GM12891 (cell line): ENCODE results near the gene ASCL2.

ENCODE experiments used
- PAX5 ChIP-seq: IDR thresholded peaks from 2 replicates; pipeline ENCODE4 v1.6.1; 2011; ENCODE audit warnings: low read length, moderate library complexity, mild to moderate bottlenecking; ENCODE audit not compliant: insufficient read depth, severe bottlenecking
- POLR2A ChIP-seq: IDR thresholded peaks from 2 replicates; pipeline ENCODE4 v1.6.1; 2011; ENCODE audit warnings: low read depth, low read length, control low read depth
- POLR2AphosphoS5 ChIP-seq: IDR thresholded peaks from 2 replicates; pipeline ENCODE4 v1.6.1; 2011; ENCODE audit warnings: low read depth, low read length, control low read depth
- SPI1 ChIP-seq: IDR thresholded peaks from 2 replicates; pipeline ENCODE4 v1.6.1; 2011; ENCODE audit warnings: low read depth, low read length, control low read depth
- TAF1 ChIP-seq: IDR thresholded peaks from 2 replicates; pipeline ENCODE4 v1.6.1; 2011; ENCODE audit warnings: low read depth, low read length, control low read depth

- TF ChIP-seq PAX5 (no peak), POLR2A (no peak), TAF1 (no peak), POLR2AphosphoS5 (no peak), SPI1 (no peak)
These were observed 11.6 kb downstream of the ASCL2 start for GRCh38 chr11:2258501-2259465.
